Fibroblast of the aortic adventitia (primary cell): ENCODE results near the gene MMP23B. TPM values are rescaled to one million over a fixed set of nuclear protein-coding genes. Genes with fewer than 3 reads are reported as not detected.

Experiments
- DNase-seq: peaks from one replicate; pipeline ENCODE4 v3.0.0-alpha.2; 2010; ENCODE audit warnings: low read depth
- H3K4me3 ChIP-seq: 2 replicates; pipeline ENCODE4 v1.5.1; 2011; ENCODE audit warnings: low read depth, mild to moderate bottlenecking, control low read depth, low read length, moderate library complexity
- CTCF ChIP-seq: IDR thresholded peaks from 2 replicates; pipeline ENCODE4 v1.5.1; 2011; ENCODE audit warnings: mild to moderate bottlenecking, low read length, control low read depth, inconsistent platforms; ENCODE audit not compliant: insufficient read depth
- total RNA-seq: library from RNA; depleted of rRNA; stranded (reverse); fragments of >200 nt; gene quantifications from 2 replicates; pipeline ENCODE4 v1.2.3, GENCODE V29; 2012; ENCODE audit warnings: low replicate concordance

The MMP23B gene
- total RNA-seq, 1 donor = 13.5 TPM

DNA sequence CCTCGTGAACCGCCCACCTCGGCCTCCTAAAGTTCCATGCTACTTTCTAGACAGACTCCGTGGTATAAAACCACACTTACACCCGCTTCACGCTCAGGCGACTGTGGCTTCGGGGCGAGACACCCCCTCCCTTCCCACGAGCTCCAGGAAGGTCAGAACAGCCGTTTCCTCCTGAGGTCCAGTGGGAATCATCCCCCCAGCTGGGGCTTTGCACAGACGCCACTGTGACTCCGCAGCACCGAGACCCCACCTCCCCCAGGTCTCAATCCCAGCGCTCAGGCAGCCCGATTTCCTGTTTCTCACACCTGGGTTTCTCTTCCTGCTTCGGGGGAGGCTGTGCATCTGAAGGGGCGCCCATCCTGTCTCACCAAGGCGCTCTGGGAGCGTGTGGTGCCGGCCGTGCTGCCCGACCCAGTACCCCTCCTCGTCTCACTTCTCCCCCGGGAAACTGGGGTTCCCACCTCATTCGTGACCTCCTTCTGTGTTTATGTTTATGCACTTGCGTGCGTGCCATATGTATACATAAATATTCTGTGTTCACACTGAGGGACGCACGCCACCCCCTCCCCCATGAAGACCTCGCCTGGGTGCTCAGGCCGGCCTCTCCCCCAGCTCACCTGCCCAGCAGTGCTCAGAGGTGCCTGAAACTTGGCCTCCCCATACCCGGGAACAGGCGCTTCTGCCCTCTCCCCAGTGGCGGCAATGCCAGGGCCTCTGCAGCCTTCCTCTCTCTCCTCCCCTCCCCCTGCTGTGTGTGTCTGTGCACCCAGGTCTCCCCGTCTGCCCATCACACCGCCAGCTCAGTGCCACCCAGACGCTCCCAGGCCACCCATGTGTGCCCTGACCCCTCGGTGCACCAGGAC is 46.0 kb downstream of the MMP23B start:
- no peak for TF ChIP-seq CTCF
- H3K4me3 ChIP-seq = no peak overlapping the region
- no peak for DNase-seq

DNA sequence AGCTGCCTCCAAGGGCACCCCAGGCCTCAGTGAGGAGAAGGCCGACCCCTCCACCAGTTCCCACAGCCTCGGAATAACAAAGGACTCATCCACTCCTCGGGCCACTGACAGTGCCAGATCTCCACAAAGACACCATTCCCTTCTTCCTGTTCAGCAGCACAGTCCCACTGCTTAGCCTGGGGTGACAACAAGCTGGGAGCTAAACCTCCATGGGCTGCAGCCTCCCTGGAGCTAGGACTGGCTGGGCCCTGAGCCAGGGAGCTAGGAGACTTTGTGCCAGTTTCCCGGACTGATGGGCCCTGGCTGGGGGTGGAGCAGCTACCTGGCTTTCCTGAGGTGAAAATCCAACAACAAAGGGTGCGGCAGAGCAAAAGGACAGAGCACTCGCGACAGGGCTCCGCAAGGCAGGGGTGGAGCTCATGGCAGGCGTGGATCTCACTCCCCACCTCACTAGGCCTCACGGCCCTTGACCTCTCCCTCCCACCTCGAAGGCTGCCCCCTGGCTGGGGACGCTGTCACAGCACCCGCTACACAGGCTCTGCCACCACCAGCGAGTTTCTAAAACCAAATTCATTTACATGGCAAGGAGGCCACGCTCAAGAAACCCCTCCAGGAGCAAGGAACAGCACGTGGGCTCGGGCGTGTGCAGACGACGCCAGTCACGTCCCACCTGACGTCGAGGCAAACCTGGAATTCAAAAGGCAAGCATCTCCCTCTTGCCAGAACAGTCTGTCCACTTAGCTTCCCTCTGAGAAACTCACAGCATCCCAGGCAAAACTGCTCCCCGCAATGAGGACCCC is 46.8 kb downstream of the MMP23B start:
- no peak for DNase-seq
- TF ChIP-seq CTCF = peak; percentile 32
- H3K4me3 ChIP-seq = no peak overlapping the region

- DNase-seq = no peak
These were observed 48.3 kb downstream of the MMP23B start for GRCh38 chr1:1680031-1680911.

DNA sequence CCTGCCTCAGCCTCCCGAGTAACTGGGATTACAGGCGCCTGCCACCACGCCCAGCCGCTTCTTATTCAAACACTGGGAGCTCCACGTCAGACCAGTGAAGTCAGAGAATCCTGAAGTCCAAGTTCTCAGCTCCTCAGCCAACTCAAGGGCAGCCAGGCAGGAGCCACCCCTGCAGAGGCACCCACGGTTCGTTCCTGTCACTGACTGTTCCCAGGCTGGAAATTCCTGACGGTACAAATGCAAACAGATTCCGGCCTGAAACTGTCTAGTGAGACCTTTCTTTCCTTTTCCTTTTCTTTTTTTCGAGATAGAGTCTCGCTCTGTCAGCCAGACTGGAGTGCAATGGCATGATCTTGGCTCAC is 48.9 kb downstream of the MMP23B start:
- no peak for TF ChIP-seq CTCF
- DNase-seq = no peak
- H3K4me3 ChIP-seq = no peak overlapping the region

More at GRCh38 chr1:1680031-1680911, 48.3 kb downstream of the MMP23B start:
- H3K4me3 ChIP-seq = no peak overlapping the region
- TF ChIP-seq CTCF = no peak

- no peak for DNase-seq
- no peak for TF ChIP-seq CTCF
- no peak overlapping the region for H3K4me3 ChIP-seq
These were observed 51.3 kb downstream of the MMP23B start for GRCh38 chr1:1683104-1683905.

Other genes starting within 250 kb of the MMP23B start
- gene CCNL2, start 232.8 kb upstream of the MMP23B start, total RNA-seq = 102 and 133 TPM in 2 replicates
- 104 and 123 TPM in 2 replicates for gene MRPL20, start 224.9 kb upstream of the MMP23B start, total RNA-seq
- gene ANKRD65, start 210.9 kb upstream of the MMP23B start, total RNA-seq = 1.7 and 2.4 TPM in 2 replicates
- gene VWA1, start 196.5 kb upstream of the MMP23B start, total RNA-seq = 1.8 and 2.9 TPM in 2 replicates
- gene ATAD3C, start 182.5 kb upstream of the MMP23B start, total RNA-seq = under 0.01 TPM in 1 of 2 replicates, not detected in the other
- gene ATAD3B, start 160.4 kb upstream of the MMP23B start, total RNA-seq = 5.2 and 15.7 TPM in 2 replicates
- gene ATAD3A, start 120.0 kb upstream of the MMP23B start, total RNA-seq = 28.0 and 35.6 TPM in 2 replicates
- 0.82 and 3.6 TPM in 2 replicates for gene TMEM240, start 91.5 kb upstream of the MMP23B start, total RNA-seq
- gene SSU72, start 57.3 kb upstream of the MMP23B start, total RNA-seq = 42.8 and 78.2 TPM in 2 replicates
- 4.5 and 5.9 TPM in 2 replicates for gene FNDC10, start 32.0 kb upstream of the MMP23B start, total RNA-seq
- 37.7 and 62.1 TPM in 2 replicates for gene MIB2, start 16.7 kb upstream of the MMP23B start, total RNA-seq
- gene CDK11B, start 26.8 kb downstream of the MMP23B start, total RNA-seq = 10.5 and 21.6 TPM in 2 replicates
- 37.6 and 54.8 TPM in 2 replicates for gene SLC35E2B, start 60.6 kb downstream of the MMP23B start, total RNA-seq
- gene CDK11A, start 92.2 kb downstream of the MMP23B start, total RNA-seq = 9.8 and 26.5 TPM in 2 replicates
- gene NADK, start 146.3 kb downstream of the MMP23B start, total RNA-seq = 38.6 and 45.6 TPM in 2 replicates